SK-N-SH treated with all-trans-retinoic acid at 6 μM for 48 hours (cell line): ENCODE measurements around the gene STARD4.

Source experiments
- ATAC-seq: fragments of 200-7000 bp; cut with Tn5 transposase; 3 replicates; pipeline ENCODE4 v1.9.1; 2020; ENCODE audit warnings: mild to moderate bottlenecking, moderate library complexity
- ARNTL ChIP-seq: fragments of 450-650 bp; formaldehyde crosslinking; IDR thresholded peaks from 2 replicates; pipeline ENCODE4 v1.5.0; 2020; ENCODE audit warnings: low read depth, mild to moderate bottlenecking, moderate library complexity, borderline replicate concordance
- BACH2 ChIP-seq: fragments of 250-450 bp; sonication (Bioruptor Pico); IDR thresholded peaks from 2 replicates; pipeline ENCODE4 v1.9.0; 2021; ENCODE audit warnings: mild to moderate bottlenecking, borderline replicate concordance
- CREB5 ChIP-seq: fragments of 250-450 bp; sonication (Bioruptor Pico); IDR thresholded peaks from 2 replicates; pipeline ENCODE4 v1.5.1; 2020; ENCODE audit warnings: low read depth, mild to moderate bottlenecking, moderate library complexity
- CSDC2 ChIP-seq: fragments of 250-450 bp; sonication (Bioruptor Pico); IDR thresholded peaks from 2 replicates; pipeline ENCODE4 v1.5.0; 2020; ENCODE audit warnings: mild to moderate bottlenecking, moderate library complexity
- CSRNP3 ChIP-seq: fragments of 250-450 bp; sonication (Bioruptor Pico); IDR thresholded peaks from 2 replicates; pipeline ENCODE4 v1.5.1; 2021; ENCODE audit warnings: mild to moderate bottlenecking, moderate library complexity
- ESRRG ChIP-seq: fragments of 250-450 bp; sonication (Bioruptor Pico); IDR thresholded peaks from 2 replicates; pipeline ENCODE4 v1.6.1; 2021; ENCODE audit warnings: mild to moderate bottlenecking
- GLIS3 ChIP-seq: fragments of 250-450 bp; sonication (Bioruptor Pico); IDR thresholded peaks from 2 replicates; pipeline ENCODE4 v1.5.0; 2020; ENCODE audit warnings: mild to moderate bottlenecking, moderate library complexity
- ISL1 ChIP-seq: fragments of 250-450 bp; sonication (Bioruptor Pico); IDR thresholded peaks from 2 replicates; pipeline ENCODE4 v2.1.2; 2022; ENCODE audit warnings: mild to moderate bottlenecking, moderate library complexity
- OSR1 ChIP-seq: fragments of 250-450 bp; sonication (Bioruptor Pico); IDR thresholded peaks from 2 replicates; pipeline ENCODE4 v1.8.0; 2022; ENCODE audit warnings: moderate library complexity, mild to moderate bottlenecking, inconsistent platforms
- PATZ1 ChIP-seq: fragments of 250-450 bp; sonication (Bioruptor Pico); IDR thresholded peaks from 2 replicates; pipeline ENCODE4 v1.8.0; 2020; ENCODE audit warnings: mild to moderate bottlenecking, moderate library complexity, borderline replicate concordance
- POU6F1 ChIP-seq: fragments of 250-450 bp; sonication (Bioruptor Pico); IDR thresholded peaks from 2 replicates; pipeline ENCODE4 v1.8.0; 2021; ENCODE audit warnings: low read depth, mild to moderate bottlenecking, moderate library complexity, borderline replicate concordance
- PPARA ChIP-seq: fragments of 250-450 bp; sonication (Bioruptor Pico); IDR thresholded peaks from 2 replicates; pipeline ENCODE4 v1.5.0; 2020; ENCODE audit warnings: mild to moderate bottlenecking, borderline replicate concordance
- RARB ChIP-seq: fragments of 250-450 bp; sonication (Bioruptor Pico); IDR thresholded peaks from 2 replicates; pipeline ENCODE4 v1.8.0; 2021; ENCODE audit warnings: mild to moderate bottlenecking, moderate library complexity
- SNAI2 ChIP-seq: fragments of 250-450 bp; sonication (Bioruptor Pico); IDR thresholded peaks from 2 replicates; pipeline ENCODE4 v1.5.0; 2020; ENCODE audit warnings: mild to moderate bottlenecking, moderate library complexity
- TCF4 ChIP-seq: fragments of 250-450 bp; sonication (Bioruptor Pico); IDR thresholded peaks from 2 replicates; pipeline ENCODE4 v1.8.0; 2021; ENCODE audit warnings: mild to moderate bottlenecking, moderate library complexity, borderline replicate concordance
- TOX ChIP-seq: fragments of 250-450 bp; sonication (Bioruptor Pico); IDR thresholded peaks from 2 replicates; pipeline ENCODE4 v1.8.0; 2021; ENCODE audit warnings: mild to moderate bottlenecking, moderate library complexity, borderline replicate concordance
- TSHZ2 ChIP-seq: fragments of 250-450 bp; sonication (Bioruptor Pico); IDR thresholded peaks from 2 replicates; pipeline ENCODE4 v1.5.0; 2020; ENCODE audit warnings: mild to moderate bottlenecking, moderate library complexity
- ZC3H10 ChIP-seq: fragments of 250-450 bp; sonication (Bioruptor Pico); IDR thresholded peaks from 2 replicates; pipeline ENCODE4 v1.5.1; 2021; ENCODE audit warnings: mild to moderate bottlenecking, moderate library complexity
- ZFP3 ChIP-seq: fragments of 250-450 bp; sonication (Bioruptor Pico); IDR thresholded peaks from 2 replicates; pipeline ENCODE4 v1.5.0; 2020; ENCODE audit warnings: mild to moderate bottlenecking, moderate library complexity
- ZFP30 ChIP-seq: fragments of 450-650 bp; formaldehyde crosslinking; IDR thresholded peaks from 2 replicates; pipeline ENCODE4 v1.5.0; 2022; ENCODE audit warnings: mild to moderate bottlenecking, moderate library complexity
- ZNF565 ChIP-seq: fragments of 450-650 bp; formaldehyde crosslinking; conservative IDR thresholded peaks from 2 replicates; pipeline ENCODE4 v1.5.0; 2020; ENCODE audit warnings: low read depth, mild to moderate bottlenecking, moderate library complexity
- ZNF70 ChIP-seq: fragments of 450-650 bp; formaldehyde crosslinking; IDR thresholded peaks from 2 replicates; pipeline ENCODE4 v1.5.0; 2020; ENCODE audit warnings: mild to moderate bottlenecking, moderate library complexity
- ZNF8 ChIP-seq: fragments of 450-650 bp; formaldehyde crosslinking; IDR thresholded peaks from 2 replicates; pipeline ENCODE4 v1.5.0; 2020; ENCODE audit warnings: mild to moderate bottlenecking, moderate library complexity

Gene STARD4

DNA sequence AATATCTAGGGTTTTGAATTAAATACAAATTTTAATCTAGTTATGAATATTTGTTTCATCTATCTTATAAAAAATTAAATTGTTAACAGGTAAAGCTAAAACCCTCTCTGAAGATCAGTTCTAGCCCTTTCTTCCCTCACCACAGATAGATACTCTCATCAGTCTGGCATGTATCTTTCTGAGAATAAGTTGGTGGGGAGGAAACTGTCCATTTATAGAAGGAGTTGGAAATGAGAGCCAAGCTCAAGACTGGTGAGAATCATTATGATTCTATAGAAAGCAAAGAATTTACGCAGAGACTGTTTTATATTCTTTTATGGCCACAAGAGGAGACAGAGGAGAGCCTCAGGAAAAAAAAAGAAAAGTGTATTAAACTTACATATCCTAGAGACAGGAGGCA is 59.0 kb downstream of the STARD4 start:
- ATAC-seq, result peak; percentile 76
- TF ChIP-seq ESRRG (CRISPR knock-in tag), result no peak
- TF ChIP-seq GLIS3, result no peak
- no peak for TF ChIP-seq PPARA (CRISPR knock-in tag)
- TF ChIP-seq TSHZ2 (CRISPR knock-in tag), result no peak
- TF ChIP-seq ZFP3 (CRISPR knock-in tag), result no peak
- TF ChIP-seq CSRNP3, result no peak
- no peak for TF ChIP-seq ZNF70 (CRISPR knock-in tag)
- TF ChIP-seq ZC3H10, result no peak
- no peak for TF ChIP-seq TOX
- no peak for TF ChIP-seq SNAI2
- no peak for TF ChIP-seq PATZ1
- TF ChIP-seq RARB (CRISPR knock-in tag), result no peak
- no peak for TF ChIP-seq ZFP30 (CRISPR knock-in tag)

- no peak for ATAC-seq
- TF ChIP-seq ZNF70 (CRISPR knock-in tag) (no peak), ZFP30 (CRISPR knock-in tag) (no peak), TCF4 (CRISPR knock-in tag) (no peak), ZC3H10 (no peak), SNAI2 (peak; percentile 77; the same call in 1 of the 2 replicates), CSRNP3 (no peak), POU6F1 (no peak)
Observed at GRCh38 chr5:111447822-111448221, 64.5 kb downstream of the STARD4 start.

DNA sequence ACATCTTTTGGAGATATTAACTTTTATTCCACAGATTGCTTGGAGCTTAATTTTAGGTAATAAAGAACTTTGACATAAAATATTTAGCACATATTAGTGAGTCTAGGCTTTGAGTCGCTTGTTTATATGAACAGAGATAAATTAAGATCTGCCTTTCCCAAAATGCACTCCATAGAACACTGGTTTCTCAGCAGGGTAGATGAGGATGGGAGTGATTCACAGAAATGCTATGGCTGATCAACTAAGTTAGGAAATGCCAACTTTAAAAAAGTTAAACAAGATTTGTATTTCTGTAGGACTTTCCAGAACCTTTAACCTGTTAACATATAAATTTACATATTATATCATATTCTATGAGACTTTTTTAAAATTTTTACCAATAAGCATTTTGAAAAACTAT is 65.2 kb downstream of the STARD4 start:
- ATAC-seq, result no peak
- no peak for TF ChIP-seq CSDC2
- no peak for TF ChIP-seq ZC3H10
- TF ChIP-seq GLIS3, result no peak
- no peak for TF ChIP-seq ISL1 (CRISPR knock-in tag)
- TF ChIP-seq TCF4 (CRISPR knock-in tag), result no peak
- no peak for TF ChIP-seq CSRNP3
- no peak for TF ChIP-seq ZNF565 (CRISPR knock-in tag)
- no peak for TF ChIP-seq OSR1 (CRISPR knock-in tag)
- no peak for TF ChIP-seq BACH2 (CRISPR knock-in tag)
- TF ChIP-seq TOX, result no peak
- no peak for TF ChIP-seq PATZ1
- no peak for TF ChIP-seq ZNF8 (CRISPR knock-in tag)
- no peak for TF ChIP-seq ARNTL (CRISPR knock-in tag)
- no peak for TF ChIP-seq RARB (CRISPR knock-in tag)
- TF ChIP-seq CREB5, result no peak
